ENCODE results near the gene PTPN3. TPM values are rescaled to one million over a fixed set of nuclear protein-coding genes. Genes with fewer than 3 reads are reported as not detected.

Gene PTPN3
- total and polyA plus RNA-seq, 2 donors (not counting 1 experiment from before 2014, with no cell fraction given) = 1.4 to 2.3 TPM

DNA sequence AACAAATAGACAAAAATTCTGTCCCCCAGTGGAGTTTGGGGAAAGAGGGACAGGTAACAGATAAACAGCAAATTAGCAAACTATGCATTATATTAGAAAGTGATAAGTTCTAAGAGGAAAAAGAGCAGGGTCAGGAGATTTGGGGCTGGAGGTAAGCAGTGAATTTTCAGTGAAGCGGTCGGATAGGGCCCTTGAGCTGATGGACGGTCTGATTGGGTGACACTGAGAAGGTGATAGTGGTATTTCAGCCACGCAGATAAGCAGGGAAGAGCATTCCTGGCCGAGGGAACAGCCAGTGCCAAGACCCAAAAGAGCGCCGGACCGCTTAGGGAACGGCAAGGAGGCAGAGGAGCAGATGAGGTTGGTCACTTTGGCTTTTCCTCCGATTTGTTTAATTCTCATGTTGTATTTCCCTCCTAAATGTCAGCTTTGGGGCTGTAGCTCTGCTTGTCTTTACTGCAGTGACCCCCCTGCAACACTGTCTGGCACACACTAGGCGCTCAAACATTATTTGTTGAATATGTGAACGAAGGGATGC, 1.1 kb upstream of the PTPN3 start:
- TF ChIP-seq, protein P1, sequence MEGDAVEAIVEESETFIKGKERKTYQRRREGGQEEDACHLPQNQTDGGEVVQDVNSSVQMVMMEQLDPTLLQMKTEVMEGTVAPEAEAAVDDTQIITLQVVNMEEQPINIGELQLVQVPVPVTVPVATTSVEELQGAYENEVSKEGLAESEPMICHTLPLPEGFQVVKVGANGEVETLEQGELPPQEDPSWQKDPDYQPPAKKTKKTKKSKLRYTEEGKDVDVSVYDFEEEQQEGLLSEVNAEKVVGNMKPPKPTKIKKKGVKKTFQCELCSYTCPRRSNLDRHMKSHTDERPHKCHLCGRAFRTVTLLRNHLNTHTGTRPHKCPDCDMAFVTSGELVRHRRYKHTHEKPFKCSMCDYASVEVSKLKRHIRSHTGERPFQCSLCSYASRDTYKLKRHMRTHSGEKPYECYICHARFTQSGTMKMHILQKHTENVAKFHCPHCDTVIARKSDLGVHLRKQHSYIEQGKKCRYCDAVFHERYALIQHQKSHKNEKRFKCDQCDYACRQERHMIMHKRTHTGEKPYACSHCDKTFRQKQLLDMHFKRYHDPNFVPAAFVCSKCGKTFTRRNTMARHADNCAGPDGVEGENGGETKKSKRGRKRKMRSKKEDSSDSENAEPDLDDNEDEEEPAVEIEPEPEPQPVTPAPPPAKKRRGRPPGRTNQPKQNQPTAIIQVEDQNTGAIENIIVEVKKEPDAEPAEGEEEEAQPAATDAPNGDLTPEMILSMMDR (conservative IDR thresholded peaks at IDR 0.05 in 1 of 2, IDR thresholded peaks at IDR 0.05 in 1 of 2; ENCODE audit: low read depth in 1 of 2, low read length in 2 of 2) = no peak
- TF ChIP-seq EZH2 (IDR thresholded peaks at IDR 0.05; ENCODE audit: low read length, missing control alignments) = no peak
- Histone ChIP-seq H3K9me3 (ENCODE audit: control insufficient read depth, insufficient read depth, low read depth, low read length) (no peaks in the 10 kb centered on the region), H3K4me1 (ENCODE audit: control insufficient read depth, extremely low read depth, insufficient read depth, low read length) (peaks cover 2% of the 10 kb centered on the region), H4K20me1 (ENCODE audit: control insufficient read depth, extremely low read depth, insufficient read depth, low read length) (no peaks in the 10 kb centered on the region), H3K4me2 (ENCODE audit: extremely low read depth, insufficient read depth, low read length) (peak overlapping the region; percentile 59), H3K4me3 (replicated peaks in 1 of 4; ENCODE audit: control extremely low read depth in 1 of 4, insufficient read depth in 1 of 4, low read depth in 3 of 4, low read length in 4 of 4) (peak overlapping the region in 2 of 4 experiments; percentile 26 to 34), H3K27me3 (ENCODE audit: control insufficient read depth, insufficient read depth, low read length) (peaks cover 45% of the 10 kb centered on the region), H2AFZ (ENCODE audit: low read length) (peak overlapping the region; percentile 26), H3K79me2 (ENCODE audit: control insufficient read depth, insufficient read depth, low read length) (no peaks in the 10 kb centered on the region), H3K9ac (ENCODE audit: insufficient read depth, low read length) (no peak overlapping the region), H3K27ac (ENCODE audit: insufficient read depth, low read length) (no peak overlapping the region), H3K36me3 (ENCODE audit: control insufficient read depth, insufficient read depth, low read length) (no peaks in the 10 kb centered on the region)
- no peak for DNase-seq (ENCODE audit: low read depth in 2 of 2)

DNA sequence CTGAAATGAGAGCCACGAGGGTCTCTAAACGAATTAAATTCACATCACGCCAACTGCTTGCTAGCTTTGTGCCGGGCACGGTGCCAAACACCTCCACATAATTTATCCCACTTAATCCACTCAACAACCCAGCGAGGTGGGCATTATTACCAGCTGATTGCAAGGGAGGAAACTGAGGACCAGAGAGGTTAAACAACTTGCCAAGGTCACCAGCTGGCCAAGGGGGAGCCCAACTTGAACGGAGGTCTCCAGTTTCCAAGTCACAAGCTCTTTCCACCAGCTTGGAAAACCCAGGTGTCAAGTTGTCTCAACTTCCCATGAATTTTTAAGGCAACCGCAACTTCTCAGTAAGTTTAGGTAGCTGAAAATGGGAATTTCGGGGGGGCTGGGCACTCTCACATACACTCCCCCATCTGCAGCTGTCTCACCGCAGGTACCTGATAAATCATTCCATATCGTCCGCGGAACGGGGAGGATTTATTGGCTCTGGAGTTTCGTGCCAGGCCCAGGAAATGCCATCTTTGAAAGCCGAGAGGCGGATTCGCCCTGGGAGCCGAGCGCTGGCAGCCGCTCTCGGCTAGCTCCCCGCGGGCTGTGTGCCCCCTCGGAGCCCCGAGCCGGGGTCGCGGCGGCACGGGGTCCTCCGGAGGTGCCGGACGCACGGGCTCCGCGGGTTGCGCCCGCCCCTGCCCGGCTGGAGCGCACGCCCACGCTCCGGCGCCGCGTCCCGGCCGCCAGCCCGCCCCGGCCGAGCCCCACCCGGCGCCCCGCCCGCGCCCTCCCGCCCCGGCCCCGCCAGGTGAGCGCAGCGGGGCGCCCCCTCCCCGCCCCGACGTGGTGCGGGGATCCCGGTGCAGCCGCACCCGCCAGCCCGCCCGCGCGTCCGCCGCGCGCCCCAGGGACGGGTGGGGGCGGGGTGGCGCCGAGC, 617 bp downstream of the PTPN3 start:
- no peak overlapping the region for H3K9ac ChIP-seq (ENCODE audit: insufficient read depth, low read length)
- H3K79me2 ChIP-seq (ENCODE audit: control insufficient read depth, insufficient read depth, low read length) = no peaks in the 10 kb centered on the region
- TF ChIP-seq EZH2 (IDR thresholded peaks at IDR 0.05; ENCODE audit: low read length, missing control alignments) = peak; percentile 63
- TF ChIP-seq, protein P1 (conservative IDR thresholded peaks at IDR 0.05 in 1 of 2, IDR thresholded peaks at IDR 0.05 in 1 of 2; ENCODE audit: low read depth in 1 of 2, low read length in 2 of 2) = no peak
- peak in 1 of 2 donors; percentile 21 for DNase-seq (ENCODE audit: low read depth in 2 of 2)
- no peak overlapping the region for H3K27ac ChIP-seq (ENCODE audit: insufficient read depth, low read length)
- peaks cover 2% of the 10 kb centered on the region for H3K4me1 ChIP-seq (ENCODE audit: control insufficient read depth, extremely low read depth, insufficient read depth, low read length)
- no peaks in the 10 kb centered on the region for H4K20me1 ChIP-seq (ENCODE audit: control insufficient read depth, extremely low read depth, insufficient read depth, low read length)
- H3K36me3 ChIP-seq (ENCODE audit: control insufficient read depth, insufficient read depth, low read length) = no peaks in the 10 kb centered on the region
- no peak overlapping the region for H2AFZ ChIP-seq (ENCODE audit: low read length)
- peak overlapping the region; percentile 59 for H3K4me2 ChIP-seq (ENCODE audit: extremely low read depth, insufficient read depth, low read length)
- peaks cover 43% of the 10 kb centered on the region for H3K27me3 ChIP-seq (ENCODE audit: control insufficient read depth, insufficient read depth, low read length)
- H3K4me3 ChIP-seq (replicated peaks in 1 of 4; ENCODE audit: control extremely low read depth in 1 of 4, insufficient read depth in 1 of 4, low read depth in 3 of 4, low read length in 4 of 4) = peak overlapping the region in 3 of 4 experiments; percentile 31 to 49 (median 37)
- no peaks in the 10 kb centered on the region for H3K9me3 ChIP-seq (ENCODE audit: control insufficient read depth, insufficient read depth, low read depth, low read length)

DNA sequence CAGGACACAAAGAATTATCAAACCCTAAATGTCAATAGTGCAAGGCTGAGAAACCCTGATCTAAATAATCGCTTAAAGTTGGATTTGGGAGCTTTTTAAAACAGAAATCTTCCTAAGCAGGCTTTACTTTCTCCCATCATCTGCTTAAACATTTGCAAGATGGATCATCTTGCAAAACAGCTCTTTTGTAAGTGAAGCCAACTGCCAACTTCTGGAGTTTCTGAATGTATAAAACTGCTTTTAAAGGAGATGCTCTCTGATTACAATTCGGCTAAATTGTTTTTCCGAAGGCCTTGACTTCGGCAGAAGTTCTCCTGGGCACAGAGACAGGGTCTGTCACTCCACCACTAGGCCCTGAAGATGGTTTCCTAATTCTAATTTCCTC, 1.3 kb downstream of the PTPN3 start:
- peaks cover 2% of the 10 kb centered on the region for H3K4me1 ChIP-seq (ENCODE audit: control insufficient read depth, extremely low read depth, insufficient read depth, low read length)
- no peaks in the 10 kb centered on the region for H3K36me3 ChIP-seq (ENCODE audit: control insufficient read depth, insufficient read depth, low read length)
- H3K4me2 ChIP-seq (ENCODE audit: extremely low read depth, insufficient read depth, low read length) = no peak overlapping the region
- H2AFZ ChIP-seq (ENCODE audit: low read length) = no peak overlapping the region
- H3K27me3 ChIP-seq (ENCODE audit: control insufficient read depth, insufficient read depth, low read length) = peaks cover 38% of the 10 kb centered on the region
- H3K9ac ChIP-seq (ENCODE audit: insufficient read depth, low read length) = no peak overlapping the region
- H3K79me2 ChIP-seq (ENCODE audit: control insufficient read depth, insufficient read depth, low read length) = no peaks in the 10 kb centered on the region
- no peak overlapping the region for H3K27ac ChIP-seq (ENCODE audit: insufficient read depth, low read length)
- peak in 1 of 2 donors; percentile 11 for DNase-seq (ENCODE audit: low read depth in 2 of 2)
- H3K4me3 ChIP-seq (replicated peaks in 1 of 4; ENCODE audit: control extremely low read depth in 1 of 4, insufficient read depth in 1 of 4, low read depth in 3 of 4, low read length in 4 of 4) = no peak overlapping the region
- no peaks in the 10 kb centered on the region for H3K9me3 ChIP-seq (ENCODE audit: control insufficient read depth, insufficient read depth, low read depth, low read length)
- H4K20me1 ChIP-seq (ENCODE audit: control insufficient read depth, extremely low read depth, insufficient read depth, low read length) = no peaks in the 10 kb centered on the region
- TF ChIP-seq, protein P1 (conservative IDR thresholded peaks at IDR 0.05 in 1 of 2, IDR thresholded peaks at IDR 0.05 in 1 of 2; ENCODE audit: low read depth in 1 of 2, low read length in 2 of 2) = no peak
- TF ChIP-seq EZH2 (IDR thresholded peaks at IDR 0.05; ENCODE audit: low read length, missing control alignments) = no peak
